Left ventricle myocardium inferior (tissue), 1 donor: ENCODE measurements around the gene MOB3C. TPM values are rescaled to one million over a fixed set of nuclear protein-coding genes. Genes with fewer than 3 reads are reported as not detected.
A peak's percentile ranks its signal among the peaks of the same experiment; 100 is the strongest.
"Not testable (repeated sequence)": the region's sequence is repeated elsewhere in the genome, so short reads cannot be mapped to it uniquely, and the experiment has no call there.

Source experiments
- DNase-seq: peaks from one replicate; pipeline ENCODE4 v3.0.0-alpha.2; 2020
- H3K27ac ChIP-seq: fragments of 200-600 bp; replicated peaks from 2 replicates; pipeline ENCODE4 v1.8.0; 2021
- H3K27me3 ChIP-seq: fragments of 200-600 bp; 2 replicates; pipeline ENCODE4 v1.8.0; 2021; ENCODE audit warnings: low read depth
- H3K36me3 ChIP-seq: fragments of 200-600 bp; 2 replicates; pipeline ENCODE4 v1.8.0; 2021
- H3K4me1 ChIP-seq: fragments of 200-600 bp; 2 replicates; pipeline ENCODE4 v1.8.0; 2021
- H3K4me3 ChIP-seq: fragments of 200-600 bp; 2 replicates; pipeline ENCODE4 v1.8.0; 2021; ENCODE audit warnings: mild to moderate bottlenecking, moderate library complexity
- H3K9me3 ChIP-seq: fragments of 200-600 bp; replicated peaks from 2 replicates; pipeline ENCODE4 v1.8.0; 2021
- intact Hi-C: fragments of 100-400 bp; cut with micrococcal nuclease; formaldehyde crosslinking; loops from one replicate; pipeline ENCODE4 v1.11.0; 2022
- total RNA-seq: library from RNA; stranded (reverse); fragmentation: NEBNext Ultra II Directional; extraction: Animal tissue kit (Norgen Biotek cat#: 25700); gene quantifications from one replicate; pipeline ENCODE4 v1.2.1, GENCODE V29; 2021
- TF ChIP-seq, protein P1 (sequence below): fragments of 200-600 bp; IDR thresholded peaks from 2 replicates; pipeline ENCODE4 v1.8.0; 2021; ENCODE audit warnings: antibody characterized with exemption, mild to moderate bottlenecking, borderline replicate concordance
- donor health status: DM: no; HTN: yes; CAD: no; lungs with severe emphysema.

The MOB3C gene
- total RNA-seq, 1 donor from 2014 or later = 12.8 TPM

DNA sequence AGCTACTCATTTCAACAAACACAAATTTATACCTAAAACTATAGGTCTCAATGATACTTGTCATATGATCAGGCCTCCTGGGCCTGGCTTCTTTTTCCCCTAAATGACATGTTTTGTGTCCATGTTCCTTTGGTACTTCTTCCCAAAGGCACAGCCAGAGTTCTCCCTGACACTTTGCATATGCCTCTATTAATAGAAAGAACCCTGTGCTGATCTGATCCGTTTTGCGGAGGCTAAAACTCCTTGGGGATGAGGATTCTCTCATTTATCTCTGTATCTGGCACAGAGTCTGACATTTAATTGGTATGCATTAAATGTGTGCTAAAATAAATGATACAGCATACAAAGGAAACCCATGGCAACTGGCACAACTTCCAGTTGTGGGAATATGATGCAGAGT is 40.0 kb upstream of the MOB3C start:
- TF ChIP-seq, protein P1, sequence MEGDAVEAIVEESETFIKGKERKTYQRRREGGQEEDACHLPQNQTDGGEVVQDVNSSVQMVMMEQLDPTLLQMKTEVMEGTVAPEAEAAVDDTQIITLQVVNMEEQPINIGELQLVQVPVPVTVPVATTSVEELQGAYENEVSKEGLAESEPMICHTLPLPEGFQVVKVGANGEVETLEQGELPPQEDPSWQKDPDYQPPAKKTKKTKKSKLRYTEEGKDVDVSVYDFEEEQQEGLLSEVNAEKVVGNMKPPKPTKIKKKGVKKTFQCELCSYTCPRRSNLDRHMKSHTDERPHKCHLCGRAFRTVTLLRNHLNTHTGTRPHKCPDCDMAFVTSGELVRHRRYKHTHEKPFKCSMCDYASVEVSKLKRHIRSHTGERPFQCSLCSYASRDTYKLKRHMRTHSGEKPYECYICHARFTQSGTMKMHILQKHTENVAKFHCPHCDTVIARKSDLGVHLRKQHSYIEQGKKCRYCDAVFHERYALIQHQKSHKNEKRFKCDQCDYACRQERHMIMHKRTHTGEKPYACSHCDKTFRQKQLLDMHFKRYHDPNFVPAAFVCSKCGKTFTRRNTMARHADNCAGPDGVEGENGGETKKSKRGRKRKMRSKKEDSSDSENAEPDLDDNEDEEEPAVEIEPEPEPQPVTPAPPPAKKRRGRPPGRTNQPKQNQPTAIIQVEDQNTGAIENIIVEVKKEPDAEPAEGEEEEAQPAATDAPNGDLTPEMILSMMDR = no peak
- DNase-seq = no peak
- Histone ChIP-seq H3K27me3 (no peaks in the 10 kb centered on the region), H3K9me3 (no peaks in the 10 kb centered on the region), H3K4me3 (no peak overlapping the region), H3K4me1 (peaks cover 36% of the 10 kb centered on the region), H3K27ac (peak overlapping the region; percentile 31), H3K36me3 (peaks cover 87% of the 10 kb centered on the region)
- intact Hi-C loops = no loop called here

DNA sequence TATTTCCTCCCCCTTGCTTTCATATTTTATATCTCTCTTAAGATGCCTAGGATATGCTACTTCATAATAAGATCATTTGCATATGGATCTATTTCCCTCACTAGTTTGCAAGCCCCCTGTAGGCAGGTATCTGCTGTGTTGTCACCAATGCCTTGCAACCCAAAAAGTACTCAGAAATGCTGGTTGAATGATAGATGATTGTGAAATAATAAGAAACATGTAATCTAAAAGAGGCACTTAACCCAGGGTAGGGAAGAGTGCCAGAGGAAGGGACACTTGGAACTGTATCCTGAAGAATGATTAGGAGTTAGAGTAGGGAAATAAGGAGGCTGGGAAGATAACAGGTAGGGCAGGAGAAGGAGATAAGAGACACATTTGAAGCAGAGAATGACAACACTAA is 39.2 kb upstream of the MOB3C start:
- no peak overlapping the region for H3K4me3 ChIP-seq
- intact Hi-C loops = no loop called here
- H3K27me3 ChIP-seq = no peaks in the 10 kb centered on the region
- DNase-seq = no peak
- peaks cover 84% of the 10 kb centered on the region for H3K36me3 ChIP-seq
- H3K27ac ChIP-seq = no peak overlapping the region
- H3K4me1 ChIP-seq = peaks cover 36% of the 10 kb centered on the region
- no peaks in the 10 kb centered on the region for H3K9me3 ChIP-seq
- TF ChIP-seq, protein P1 = no peak

DNA sequence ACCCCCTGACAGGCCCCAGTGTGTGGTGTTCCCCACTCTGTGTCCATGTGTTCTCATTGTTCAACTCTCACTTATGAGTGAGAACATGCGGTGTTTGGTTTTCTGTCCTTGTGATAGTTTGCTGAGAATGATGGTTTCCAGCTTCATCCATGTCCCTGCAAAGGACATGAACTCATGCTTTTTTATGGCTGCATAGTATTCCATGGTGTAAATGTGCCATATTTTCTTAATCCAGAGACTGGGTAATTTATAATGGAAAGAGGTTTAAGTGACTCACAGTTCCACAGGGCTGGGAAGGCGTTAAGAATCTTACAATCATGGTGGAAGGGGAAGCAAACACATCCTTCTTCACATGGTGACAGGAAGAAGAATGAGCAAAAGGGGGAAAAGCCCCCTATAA is 38.1 kb upstream of the MOB3C start:
- Histone ChIP-seq H3K36me3 (peaks cover 90% of the 10 kb centered on the region), H3K4me1 (peaks cover 36% of the 10 kb centered on the region), H3K9me3 (peaks cover 11% of the 10 kb centered on the region)
- H3K27me3 ChIP-seq, intact Hi-C loops, H3K4me3 ChIP-seq, DNase-seq, H3K27ac ChIP-seq: not testable (repeated sequence)

DNA sequence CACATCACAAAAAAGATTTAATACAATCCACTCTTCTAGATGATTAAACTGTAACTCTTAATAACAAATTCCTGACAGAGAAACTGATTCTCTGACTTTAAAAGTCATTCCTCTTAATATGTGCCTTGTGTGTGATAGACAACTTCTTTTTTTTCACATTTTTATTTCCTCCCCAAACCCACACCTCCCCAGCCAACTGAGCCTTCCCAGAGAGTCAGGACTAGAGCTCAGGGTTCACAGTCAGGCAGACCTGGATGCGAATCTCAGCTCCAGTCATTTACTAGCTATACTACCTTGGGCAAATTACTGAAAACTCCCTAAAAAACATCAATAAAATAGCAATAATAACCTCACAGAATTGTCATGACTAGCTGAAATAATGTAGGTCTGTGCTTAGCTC is 37.4 kb upstream of the MOB3C start:
- peak overlapping the region; percentile 31 for H3K27ac ChIP-seq
- intact Hi-C loops = no loop called here
- peaks cover 36% of the 10 kb centered on the region for H3K4me1 ChIP-seq
- peaks cover 90% of the 10 kb centered on the region for H3K36me3 ChIP-seq
- H3K27me3 ChIP-seq = no peaks in the 10 kb centered on the region
- peaks cover 14% of the 10 kb centered on the region for H3K9me3 ChIP-seq
- TF ChIP-seq, protein P1 = no peak
- DNase-seq = no peak
- H3K4me3 ChIP-seq = no peak overlapping the region

DNA sequence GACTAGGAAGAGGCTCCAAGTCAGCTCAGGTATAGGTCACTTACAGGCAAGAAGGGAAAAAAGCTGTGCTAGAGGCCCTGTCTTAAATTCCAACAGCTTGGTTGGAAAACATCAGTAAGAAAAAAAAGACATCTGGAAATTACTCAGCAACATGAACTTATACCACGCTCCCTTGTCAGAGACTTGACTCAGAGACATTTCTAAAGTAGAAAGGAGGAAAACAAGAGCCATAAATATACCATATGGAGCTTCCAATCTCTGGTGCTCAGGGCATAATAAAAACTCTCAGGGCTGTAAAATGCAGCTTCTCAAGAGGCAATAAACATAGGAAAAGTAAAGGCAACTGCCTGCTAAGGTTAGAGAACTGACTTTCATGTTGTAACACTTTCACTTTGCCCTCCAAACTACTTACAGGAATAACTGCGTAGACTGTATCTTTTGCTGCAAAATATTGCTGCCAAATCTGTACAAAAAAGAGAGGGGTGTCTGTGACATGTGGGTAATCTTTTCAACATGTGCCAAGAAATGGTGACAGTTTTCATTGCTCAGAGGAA is 36.9 kb upstream of the MOB3C start:
- Histone ChIP-seq H3K9me3 (peaks cover 14% of the 10 kb centered on the region), H3K36me3 (peaks cover 90% of the 10 kb centered on the region), H3K27ac (peak overlapping the region; percentile 31), H3K4me1 (peaks cover 35% of the 10 kb centered on the region), H3K4me3 (no peak overlapping the region), H3K27me3 (no peaks in the 10 kb centered on the region)
- no peak for DNase-seq
- TF ChIP-seq, protein P1 = no peak
- intact Hi-C loops = no loop called here

DNA sequence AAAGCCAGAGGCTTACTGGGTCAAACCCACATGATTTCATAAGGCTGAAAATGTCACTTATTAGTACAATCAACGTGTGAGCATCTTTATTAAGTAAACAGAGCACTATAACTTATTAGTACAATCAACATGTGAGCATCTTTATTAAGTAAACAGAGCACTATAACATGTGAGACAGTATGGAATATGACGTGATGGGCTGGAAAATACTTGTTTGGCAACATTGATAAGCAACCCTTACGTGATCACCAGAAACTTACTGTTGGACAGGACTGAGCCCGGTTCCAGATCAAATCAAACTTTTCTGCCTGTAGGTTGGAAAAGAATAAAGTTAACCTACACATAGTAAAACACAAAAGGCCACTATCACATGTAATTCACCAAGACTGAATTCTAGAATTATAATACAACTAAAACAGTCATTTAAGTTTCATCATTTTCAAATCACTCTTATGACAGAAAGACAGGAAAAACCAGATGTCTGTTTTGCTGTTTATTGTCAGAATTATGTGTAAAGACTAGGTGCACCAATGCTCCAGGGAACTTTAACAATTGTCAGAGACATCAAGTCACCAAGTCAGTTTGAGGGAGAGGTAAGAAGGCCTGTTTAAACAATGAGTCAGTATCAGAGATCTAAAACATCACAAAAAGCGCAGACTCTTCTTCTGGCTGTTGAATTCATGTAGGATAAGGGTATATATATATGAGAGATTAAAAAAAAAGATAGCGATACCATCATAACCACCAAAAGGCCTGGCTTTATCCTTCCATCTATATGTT is 35.9 kb upstream of the MOB3C start:
- no peak for DNase-seq
- TF ChIP-seq, protein P1 = no peak
- Histone ChIP-seq H3K27me3 (no peaks in the 10 kb centered on the region), H3K9me3 (peaks cover 18% of the 10 kb centered on the region), H3K4me3 (no peak overlapping the region), H3K27ac (no peak overlapping the region), H3K4me1 (peaks cover 27% of the 10 kb centered on the region), H3K36me3 (peaks cover 90% of the 10 kb centered on the region)
- intact Hi-C loops = no loop called here

DNA sequence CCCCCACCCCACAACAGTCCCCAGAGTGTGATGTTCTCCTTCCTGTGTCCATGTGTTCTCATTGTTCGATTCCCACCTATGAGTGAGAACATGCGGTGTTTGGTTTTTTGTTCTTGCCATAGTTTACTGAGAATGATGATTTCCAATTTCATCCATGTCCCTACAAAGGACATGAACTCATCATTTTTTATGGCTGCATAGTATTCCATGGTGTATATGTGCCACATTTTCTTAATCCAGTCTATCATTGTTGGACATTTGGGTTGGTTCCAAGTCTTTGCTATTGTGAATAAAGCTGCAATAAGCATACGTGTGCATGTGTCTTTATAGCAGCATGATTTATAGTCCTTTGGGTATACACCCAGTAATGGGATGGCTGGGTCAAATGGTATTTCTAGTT is 34.5 kb upstream of the MOB3C start:
- H3K9me3 ChIP-seq = peaks cover 18% of the 10 kb centered on the region
- H3K36me3 ChIP-seq = peaks cover 87% of the 10 kb centered on the region
- DNase-seq, H3K27me3 ChIP-seq, intact Hi-C loops, H3K4me3 ChIP-seq, H3K27ac ChIP-seq: not testable (repeated sequence)
- peaks cover 14% of the 10 kb centered on the region for H3K4me1 ChIP-seq
